ENCODE measurements around the gene BCL7C.

The BCL7C gene

GRCh38 chr16:30922420-30922959, 28.6 kb upstream of the BCL7C start:
- peak; percentile 99 for DNase-seq

- DNase-seq = peak; percentile 78
Measured at GRCh38 chr16:30921748-30922419, 28.0 kb upstream of the BCL7C start.

- DNase-seq = no peak
Measured at GRCh38 chr16:30921459-30921747, 27.5 kb upstream of the BCL7C start.

GRCh38 chr16:30920891-30921290, 27.0 kb upstream of the BCL7C start:
- no peak for DNase-seq

GRCh38 chr16:30918614-30919013, 24.7 kb upstream of the BCL7C start:
- DNase-seq = no peak

- DNase-seq = no peak
Measured at GRCh38 chr16:30914830-30915229, 21.0 kb upstream of the BCL7C start.

- no peak for DNase-seq
Measured at GRCh38 chr16:30912794-30913412, 19.0 kb upstream of the BCL7C start.

- DNase-seq = no peak
Measured at GRCh38 chr16:30910427-30911029, 16.7 kb upstream of the BCL7C start.

GRCh38 chr16:30907064-30907463, 13.2 kb upstream of the BCL7C start:
- no peak for DNase-seq

GRCh38 chr16:30904114-30904780, 10.4 kb upstream of the BCL7C start:
- DNase-seq = no peak

- no peak for DNase-seq
Measured at GRCh38 chr16:30903596-30903995, 9.7 kb upstream of the BCL7C start.

- no peak for DNase-seq
Measured at GRCh38 chr16:30903002-30903401, 9.1 kb upstream of the BCL7C start.

- DNase-seq = peak; percentile 61
Measured at GRCh38 chr16:30902029-30902972, 8.4 kb upstream of the BCL7C start.

- DNase-seq = no peak
Measured at GRCh38 chr16:30901201-30902028, 7.5 kb upstream of the BCL7C start.

- DNase-seq = no peak
Measured at GRCh38 chr16:30900588-30900987, 6.7 kb upstream of the BCL7C start.

- DNase-seq = no peak
Measured at GRCh38 chr16:30899794-30900193, 5.9 kb upstream of the BCL7C start.

- peak; percentile 71 for DNase-seq
Measured at GRCh38 chr16:30896889-30897733, 3.2 kb upstream of the BCL7C start.

GRCh38 chr16:30896261-30896888, 2.5 kb upstream of the BCL7C start, which contains the start of gene CTF1:
TSS of gene CTF1 (plus strand) at chr16:30896614. CDS start at chr16:30896644, 30 bp downstream.
- no peak for DNase-seq

GRCh38 chr16:30895627-30896260, 1.9 kb upstream of the BCL7C start:
- no peak for DNase-seq

All from activated effector memory CD4-positive, alpha-beta T cell treated with Interleukin-2 at 50 U/mL for 16 hours (primary cell).